NOMO-1 treated with dmso at 0.1 percent for 144 hours (cell line): ENCODE data around the gene ARHGEF7.

Experiments used
- DNase-seq: peaks from one replicate; lab custom pipeline; 2025; ENCODE audit not compliant: unreplicated experiment; lab: John Stamatoyannopoulos, UW

Gene ARHGEF7

DNA sequence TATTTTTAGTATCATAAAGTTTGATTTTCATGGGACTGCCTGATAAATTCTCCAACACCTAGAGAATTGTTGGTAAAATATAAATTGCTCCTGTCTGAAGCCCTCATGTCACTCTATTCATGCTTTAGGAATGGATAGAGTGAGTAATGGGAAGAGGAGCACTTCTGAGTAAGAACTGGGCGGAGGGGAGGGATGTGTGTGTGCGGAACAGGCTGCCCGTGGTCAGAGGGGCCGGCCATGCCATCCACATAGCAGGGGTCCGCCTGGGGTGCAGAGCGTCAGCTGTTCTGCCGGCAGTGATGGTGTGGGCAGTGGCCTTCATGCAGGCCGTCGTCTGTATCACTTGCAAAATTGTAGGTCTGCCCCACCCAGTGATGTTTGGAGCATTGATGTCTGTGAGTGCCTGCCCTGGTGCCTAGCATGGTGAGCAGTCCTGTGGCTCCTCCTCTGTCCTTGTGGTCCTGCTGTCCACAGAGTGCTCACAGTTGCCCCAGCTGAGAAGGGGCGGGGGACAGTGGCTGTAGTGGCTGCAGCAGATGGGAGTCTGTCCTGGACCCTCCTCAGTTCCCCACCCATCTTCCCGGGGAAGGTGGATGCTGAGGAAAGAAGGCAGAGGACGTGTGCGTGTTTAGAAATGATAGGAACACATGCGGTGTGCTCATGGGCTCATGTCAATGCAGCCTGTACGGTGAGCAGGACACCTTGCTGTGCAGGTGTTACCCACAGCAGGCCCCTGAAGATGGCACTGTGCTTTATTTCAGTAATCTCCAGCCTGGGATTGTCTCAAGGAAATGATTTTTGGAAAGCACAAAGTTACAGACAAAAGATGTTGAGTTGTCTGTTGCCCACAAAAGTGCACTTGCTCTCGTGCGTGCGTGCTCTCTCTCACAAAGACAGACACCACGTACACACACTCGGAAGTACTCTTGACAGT is 155.9 kb downstream of the ARHGEF7 start:
- DNase-seq = no peak

DNA sequence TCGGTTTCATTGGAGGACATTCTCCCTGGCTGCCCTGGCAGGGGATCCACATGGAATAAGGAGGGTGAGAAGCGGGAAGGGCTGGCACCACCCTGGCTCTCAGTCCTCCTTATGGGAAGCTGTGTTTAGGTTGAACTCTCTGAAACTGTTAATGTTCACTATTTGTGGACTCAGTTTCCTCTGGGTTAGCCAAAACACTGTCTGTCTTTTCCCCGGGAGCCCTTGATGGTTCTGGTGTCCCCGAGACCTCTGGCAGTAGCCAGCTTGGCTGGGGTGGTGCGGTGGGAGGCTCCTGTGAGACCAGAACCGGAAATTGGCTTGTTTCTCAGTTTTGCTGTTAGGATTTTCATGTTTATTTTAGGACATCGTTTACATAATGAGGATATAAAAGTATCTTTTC is 157.0 kb downstream of the ARHGEF7 start:
- no peak for DNase-seq

DNA sequence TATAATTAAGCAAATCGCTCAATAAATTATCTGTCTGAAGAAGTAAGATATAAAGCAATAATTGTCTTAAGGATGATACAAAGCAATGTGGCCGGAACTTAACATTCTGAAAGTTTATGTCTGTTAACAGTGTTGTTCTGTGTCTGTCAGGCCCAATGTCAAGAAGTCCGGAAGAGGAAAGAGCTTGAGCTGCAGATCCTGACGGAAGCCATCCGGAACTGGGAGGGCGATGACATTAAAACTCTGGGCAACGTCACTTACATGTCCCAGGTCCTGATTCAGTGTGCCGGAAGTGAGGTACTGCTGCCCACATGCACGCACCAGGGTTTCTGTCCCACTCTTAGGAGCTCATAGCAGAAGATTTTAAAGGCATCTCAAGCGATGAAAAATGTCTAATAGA is 160.3 kb downstream of the ARHGEF7 start:
- DNase-seq = no peak

DNA sequence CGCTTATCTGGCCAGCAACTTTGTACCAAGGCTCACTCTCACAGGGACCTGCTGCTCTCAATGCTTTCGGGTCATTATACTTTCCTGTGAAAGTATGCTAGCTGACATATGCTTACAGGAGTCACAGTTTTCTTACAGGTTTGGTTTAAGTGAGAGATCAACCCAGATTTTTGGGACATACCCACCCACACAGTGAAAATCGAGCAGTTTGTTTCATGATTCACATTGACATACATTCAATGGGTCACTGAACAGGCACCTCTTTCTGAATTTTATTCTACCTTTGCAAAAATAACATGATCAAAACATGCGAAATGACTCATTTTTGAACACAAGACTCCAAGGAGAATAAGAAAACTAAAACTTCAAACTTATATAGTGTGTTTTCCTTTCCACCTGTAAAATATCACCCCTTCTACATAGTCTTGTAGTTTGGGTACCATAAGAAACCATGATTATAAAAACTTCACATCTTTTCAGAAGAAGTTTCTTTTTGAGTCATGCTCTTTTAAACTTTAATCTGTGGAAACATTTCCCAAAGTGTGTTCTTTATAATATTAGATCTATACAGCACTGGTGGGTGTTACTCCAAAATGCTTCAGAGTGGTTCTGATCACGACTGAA is 161.0 kb downstream of the ARHGEF7 start:
- DNase-seq = no peak

DNA sequence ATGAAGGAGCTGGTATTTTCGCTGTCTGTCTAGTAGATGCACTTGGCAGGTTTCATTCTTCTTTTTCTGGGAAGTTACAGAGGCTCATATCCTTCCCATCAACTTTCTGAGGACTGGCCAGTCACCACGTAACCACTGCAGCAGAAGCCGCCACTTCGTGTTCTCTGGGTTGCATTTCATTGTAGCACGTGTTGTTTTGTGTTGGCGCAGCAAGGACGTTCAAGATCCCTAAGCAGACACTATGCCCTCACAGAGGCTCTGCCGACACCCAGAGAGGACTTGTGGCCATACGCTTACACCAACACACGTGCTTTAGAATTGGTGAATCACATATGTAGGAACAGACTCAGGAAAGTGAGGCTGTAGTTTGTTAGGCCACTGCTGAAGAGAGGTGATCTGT is 163.1 kb downstream of the ARHGEF7 start:
- no peak for DNase-seq

DNA sequence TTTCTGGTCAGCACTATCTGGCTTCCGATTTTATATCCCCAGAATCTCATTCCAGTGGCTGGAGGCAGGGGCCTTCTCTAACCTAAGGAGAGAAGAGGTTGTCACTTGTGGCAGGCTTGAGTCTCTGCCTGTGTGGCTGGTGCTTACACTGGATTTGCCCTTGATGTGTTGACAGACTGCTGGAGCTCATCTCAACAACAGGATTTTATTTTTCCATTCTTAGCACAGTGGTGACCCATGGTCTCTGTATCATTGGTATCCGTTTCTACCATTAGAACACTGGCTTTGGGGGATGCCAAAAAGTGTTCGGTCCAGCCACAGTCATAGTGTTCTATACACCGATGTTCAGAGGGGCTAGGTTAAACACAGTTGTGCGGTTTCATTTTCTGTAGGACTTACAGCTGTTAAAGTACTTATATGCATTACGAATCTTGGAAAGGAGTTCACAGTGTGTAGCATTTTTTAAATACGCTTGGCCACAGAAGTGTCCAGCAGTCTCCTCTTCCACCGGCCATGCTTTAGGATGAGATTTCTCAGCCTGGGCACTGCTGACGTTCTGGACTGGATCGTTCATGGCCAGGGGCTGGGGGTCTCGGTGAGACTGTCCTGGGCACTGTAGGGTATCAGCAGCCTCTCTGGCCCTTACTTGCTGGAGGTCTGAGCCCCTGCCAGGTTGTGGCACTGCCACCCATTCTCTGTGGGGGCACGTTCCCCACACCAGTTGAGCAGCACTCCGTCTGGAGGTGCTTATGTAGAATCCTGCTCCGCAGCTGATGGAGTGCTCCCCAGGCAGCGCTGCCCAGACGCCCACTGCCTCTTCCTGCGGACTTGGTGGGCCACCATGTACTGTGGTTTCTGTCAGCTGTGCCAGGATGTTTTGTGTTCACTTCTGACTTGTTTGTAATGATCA is 163.9 kb downstream of the ARHGEF7 start:
- no peak for DNase-seq

DNA sequence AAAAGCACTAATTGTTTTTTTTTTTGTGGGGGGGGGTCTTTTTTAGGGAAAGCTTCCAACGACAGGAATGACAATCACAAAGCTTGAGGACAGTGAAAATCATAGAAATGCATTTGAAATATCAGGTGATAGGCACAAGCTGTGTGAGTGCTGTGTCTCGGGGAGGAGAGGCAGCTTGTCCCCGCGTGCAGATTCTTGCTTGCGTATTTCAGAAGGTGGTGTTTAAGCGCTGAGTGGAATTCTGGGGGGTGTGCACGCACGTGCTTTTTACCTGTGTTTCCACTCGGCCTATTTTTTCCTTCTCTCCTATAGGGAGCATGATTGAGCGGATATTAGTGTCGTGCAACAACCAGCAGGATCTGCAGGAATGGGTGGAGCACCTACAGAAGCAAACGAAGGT is 165.1 kb downstream of the ARHGEF7 start:
- no peak for DNase-seq

DNA sequence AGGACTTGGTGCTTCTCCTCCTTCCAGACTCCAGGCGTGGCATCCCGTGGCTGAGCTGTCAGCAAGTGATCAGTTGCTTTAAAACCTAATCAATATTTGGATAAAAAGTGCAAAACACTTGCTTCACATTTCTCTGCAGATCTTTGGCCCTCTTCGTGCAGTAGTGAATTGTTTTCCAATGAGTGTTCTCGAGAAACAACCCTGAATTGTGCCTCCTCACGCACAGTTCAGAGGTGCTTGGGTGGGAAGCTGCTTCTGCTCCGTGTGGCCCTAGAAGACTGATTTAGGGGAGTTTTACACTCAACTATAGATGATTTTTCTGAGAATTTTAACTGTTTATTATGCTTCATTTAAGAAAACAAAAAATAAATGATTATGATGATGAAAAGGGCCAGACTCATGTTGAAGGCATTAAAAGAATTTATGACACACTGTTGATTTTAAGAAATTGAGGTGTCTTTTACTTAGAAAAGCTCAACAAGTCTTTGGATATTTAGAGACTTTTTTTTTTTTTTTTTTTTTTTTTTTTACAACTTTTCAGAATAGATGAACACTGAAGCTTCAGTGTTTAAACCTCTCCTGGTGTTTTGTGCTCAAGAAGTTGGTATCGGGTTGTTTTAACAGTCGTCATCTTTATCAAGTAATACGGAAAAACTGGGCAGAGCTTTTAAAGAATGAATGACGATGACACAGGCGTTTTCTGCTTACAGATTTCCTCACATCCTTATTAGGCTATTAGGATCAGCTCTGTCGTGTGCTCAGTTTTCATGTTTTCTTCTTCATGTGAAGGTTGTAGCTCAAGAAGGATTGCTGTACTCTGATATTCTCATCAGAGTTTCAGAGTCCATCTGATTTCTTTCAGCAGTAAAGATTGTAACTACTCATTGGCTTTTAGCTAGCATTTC is 165.8 kb downstream of the ARHGEF7 start:
- no peak for DNase-seq

DNA sequence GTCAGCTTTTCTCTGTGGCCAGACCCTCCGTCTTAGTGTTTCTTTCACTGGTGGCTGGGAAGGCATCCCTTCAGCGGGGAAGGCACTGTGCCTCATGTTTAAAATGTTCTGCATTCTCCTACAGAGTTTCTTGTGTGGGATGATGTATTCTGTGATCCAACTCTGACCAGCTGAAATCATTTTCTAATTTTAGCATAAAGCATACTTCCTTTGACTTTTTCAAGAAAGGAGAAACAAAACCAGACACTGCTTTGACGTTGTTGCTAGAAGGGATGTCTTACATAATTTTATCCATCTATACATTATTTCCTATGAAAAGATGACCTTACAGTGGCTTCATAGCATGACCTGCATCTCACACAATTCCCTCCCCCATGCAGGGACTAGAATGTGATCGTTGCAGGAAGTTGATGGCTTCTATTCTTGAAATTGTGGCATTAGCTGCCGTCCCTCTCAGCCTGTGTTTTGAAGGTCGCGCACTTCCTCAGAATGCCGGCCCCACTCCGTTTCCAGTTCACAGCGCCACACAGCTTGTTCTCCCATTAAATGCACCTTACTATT is 166.7 kb downstream of the ARHGEF7 start:
- DNase-seq = peak; percentile 17

DNA sequence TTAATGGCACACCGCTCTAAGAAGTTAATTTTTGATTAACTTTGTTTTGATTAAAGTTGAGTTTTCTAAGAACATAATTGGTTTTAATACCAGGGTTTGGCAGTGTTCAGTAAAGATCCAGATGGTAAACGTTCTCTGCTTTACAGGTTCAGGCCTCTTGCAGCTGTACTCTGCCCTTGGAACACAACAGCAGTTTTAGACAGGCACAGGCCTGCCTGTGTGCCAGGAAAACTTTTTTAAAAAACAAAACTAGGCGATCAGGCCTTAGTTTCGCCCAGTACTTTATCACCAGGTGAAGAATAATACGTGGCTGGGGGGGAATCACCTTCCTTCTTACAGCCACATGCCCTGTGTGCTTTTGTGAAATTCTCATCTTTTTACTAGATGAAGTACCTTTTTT is 167.3 kb downstream of the ARHGEF7 start:
- no peak for DNase-seq

DNA sequence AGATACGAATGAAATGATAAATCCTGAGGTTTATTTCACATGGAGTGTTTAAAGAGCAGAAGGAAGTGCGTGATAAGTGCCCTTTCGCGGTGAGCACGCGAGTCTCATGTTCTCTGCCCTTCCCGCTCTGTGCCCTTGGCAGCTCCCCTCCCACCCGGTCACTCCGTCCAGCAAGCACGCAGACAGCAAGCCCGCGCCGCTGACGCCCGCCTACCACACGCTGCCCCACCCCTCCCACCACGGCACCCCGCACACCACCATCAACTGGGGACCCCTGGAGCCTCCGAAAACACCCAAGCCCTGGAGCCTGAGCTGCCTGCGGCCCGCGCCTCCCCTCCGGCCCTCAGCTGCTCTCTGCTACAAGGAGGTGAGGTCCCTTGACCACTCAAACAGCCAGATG is 167.9 kb downstream of the ARHGEF7 start:
- no peak for DNase-seq

DNA sequence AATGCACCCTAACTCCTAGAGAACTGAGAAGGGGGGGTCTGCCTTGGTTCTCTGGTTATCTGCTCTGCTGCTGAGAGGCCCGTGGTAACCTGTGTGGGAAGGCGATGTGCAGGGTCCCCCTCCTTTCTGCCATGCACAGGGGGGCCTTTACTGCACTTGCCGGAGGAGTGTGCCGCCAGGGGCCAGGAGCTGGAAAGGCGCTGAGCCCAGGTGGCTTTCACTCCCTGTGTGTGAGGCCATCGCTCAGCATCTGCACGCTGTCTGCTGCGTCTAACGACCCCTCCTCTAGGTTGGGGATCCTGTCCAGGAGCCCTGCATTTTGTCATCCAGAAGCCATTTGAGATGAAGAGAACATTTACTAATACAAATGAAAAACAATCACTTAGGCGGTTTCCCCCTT is 168.3 kb downstream of the ARHGEF7 start:
- DNase-seq = no peak

DNA sequence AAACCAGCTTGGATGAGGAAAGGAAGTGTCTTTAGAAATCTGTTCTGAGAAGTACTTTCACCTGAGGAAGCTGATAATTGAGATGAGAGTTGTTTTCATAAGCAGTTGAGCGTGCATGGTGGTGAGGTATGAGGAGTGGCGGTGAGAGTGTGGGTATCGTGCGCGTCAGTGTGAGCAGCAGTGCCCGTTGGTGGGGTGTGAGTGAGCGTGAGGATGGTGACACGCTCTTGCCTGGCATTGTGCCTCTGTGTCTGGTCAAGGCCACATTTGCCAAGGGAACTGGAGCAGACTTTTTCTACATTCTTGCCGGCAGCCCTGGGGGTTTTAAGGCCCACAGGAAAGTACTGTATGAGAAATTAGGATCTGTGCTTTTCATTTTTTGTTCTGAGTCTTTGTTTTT is 168.9 kb downstream of the ARHGEF7 start:
- DNase-seq = no peak

DNA sequence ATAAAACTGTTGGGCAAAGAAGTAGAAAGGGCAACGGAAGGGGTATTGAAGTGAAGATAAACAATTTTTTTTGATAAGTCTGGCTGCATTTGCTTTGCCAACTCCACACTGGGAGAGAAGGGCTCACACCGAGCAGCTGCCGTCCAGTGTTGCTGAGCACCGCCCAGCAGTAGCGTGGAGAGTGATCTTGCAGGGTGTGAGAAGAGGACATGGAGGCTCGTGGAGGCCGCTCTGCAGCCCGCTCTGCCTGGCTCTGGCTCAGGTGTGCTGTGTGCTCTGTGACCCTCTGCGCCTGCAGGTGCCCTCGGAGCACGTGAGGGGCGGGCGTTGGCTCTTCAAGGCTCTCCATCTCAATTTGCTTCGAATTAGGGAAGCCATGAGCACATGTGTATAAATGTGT is 169.5 kb downstream of the ARHGEF7 start:
- no peak for DNase-seq

DNA sequence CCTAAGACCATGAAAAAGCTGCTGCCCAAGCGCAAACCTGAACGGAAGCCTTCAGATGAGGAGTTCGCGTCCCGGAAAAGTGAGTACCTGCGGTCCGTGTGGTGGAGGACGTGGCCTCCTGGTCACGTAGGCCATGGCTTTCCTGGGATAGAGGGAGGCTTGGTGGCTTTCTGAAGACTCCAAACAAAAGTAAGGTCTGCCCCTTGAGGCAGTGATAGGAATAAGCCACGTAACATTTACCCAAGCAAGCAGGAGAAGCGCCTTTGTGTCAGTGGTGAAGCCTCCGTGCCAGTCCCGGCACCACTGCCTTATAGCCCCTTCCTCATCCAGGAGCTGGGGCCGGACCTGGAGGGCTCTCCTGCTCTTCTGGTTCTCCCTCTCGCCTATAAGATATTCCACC is 171.1 kb downstream of the ARHGEF7 start:
- no peak for DNase-seq

DNA sequence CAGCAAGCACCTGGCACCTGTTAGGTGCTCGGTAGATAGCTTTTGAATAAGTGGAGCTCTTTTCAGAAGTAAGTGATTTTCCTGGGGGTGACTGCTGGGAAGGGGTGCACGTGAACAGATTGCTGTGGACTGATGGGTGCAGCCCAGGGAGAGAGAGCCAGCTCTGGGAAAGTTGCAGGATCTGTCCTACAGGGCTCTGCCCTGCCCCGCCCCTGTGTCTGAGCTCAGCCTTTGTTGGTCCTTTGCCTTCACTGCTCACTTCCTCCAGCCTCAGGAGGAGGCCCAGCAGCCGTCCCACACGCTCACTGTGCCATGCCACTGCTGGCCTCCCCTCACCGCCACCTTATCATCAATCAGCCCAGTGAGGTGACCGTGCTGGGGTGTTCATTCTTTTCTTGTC is 171.6 kb downstream of the ARHGEF7 start:
- no peak for DNase-seq

DNA sequence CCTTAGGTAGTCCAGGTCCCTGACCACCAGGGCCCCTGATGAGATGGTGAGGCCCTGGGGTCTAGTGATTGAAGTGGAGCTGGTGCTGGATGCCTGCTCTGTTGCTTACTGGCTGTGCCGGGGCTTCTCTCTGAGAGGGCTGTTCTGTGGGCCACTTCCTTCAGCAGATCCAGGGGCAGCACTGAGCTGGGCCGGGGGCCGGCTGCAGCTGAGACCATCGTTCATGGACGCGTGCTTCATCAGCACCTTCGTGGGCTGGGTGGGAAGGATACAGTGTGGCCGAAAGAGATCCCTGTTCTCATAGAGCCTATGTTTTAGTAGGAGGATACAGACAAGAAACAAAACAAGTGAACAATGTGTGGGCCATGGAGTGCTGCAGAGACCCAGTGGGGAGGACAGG is 172.1 kb downstream of the ARHGEF7 start:
- no peak for DNase-seq

DNA sequence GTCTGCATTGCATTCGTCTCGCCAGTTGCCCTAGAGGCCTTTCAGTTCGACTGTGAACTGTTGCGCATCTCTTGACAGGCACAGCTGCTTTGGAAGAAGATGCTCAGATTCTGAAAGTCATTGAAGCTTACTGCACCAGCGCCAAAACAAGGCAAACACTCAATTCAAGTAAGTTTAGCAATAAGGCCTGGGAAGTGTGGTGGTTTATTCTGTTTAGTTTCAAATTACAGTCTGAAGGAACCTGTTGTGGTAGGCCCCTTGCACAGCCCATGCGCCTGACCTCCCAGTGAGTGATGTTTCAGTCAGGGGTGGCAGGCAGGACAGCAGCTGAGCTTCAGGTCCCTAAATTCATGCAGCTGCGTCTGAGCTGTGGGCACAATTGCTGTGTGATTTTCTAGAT is 173.2 kb downstream of the ARHGEF7 start:
- DNase-seq = no peak

DNA sequence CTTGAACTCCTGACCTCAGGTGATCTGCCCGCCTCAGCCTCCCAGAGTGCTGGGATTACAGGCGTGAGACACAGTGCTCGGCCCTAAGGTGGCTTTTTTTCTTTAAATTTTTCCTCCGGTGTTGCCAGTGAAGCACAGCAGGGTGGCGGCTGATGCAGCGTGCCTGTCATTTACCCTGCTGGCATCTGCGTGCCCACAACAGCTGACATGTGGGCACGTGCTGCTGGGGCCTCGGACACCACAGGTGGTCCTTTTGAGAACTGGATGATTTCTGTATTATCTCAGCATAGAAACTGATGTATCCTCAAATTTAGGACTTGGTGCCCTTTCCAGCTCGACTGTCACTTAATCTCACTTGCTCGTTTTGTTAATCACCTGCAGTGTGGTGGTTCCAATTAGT is 174.1 kb downstream of the ARHGEF7 start:
- DNase-seq = no peak

DNA sequence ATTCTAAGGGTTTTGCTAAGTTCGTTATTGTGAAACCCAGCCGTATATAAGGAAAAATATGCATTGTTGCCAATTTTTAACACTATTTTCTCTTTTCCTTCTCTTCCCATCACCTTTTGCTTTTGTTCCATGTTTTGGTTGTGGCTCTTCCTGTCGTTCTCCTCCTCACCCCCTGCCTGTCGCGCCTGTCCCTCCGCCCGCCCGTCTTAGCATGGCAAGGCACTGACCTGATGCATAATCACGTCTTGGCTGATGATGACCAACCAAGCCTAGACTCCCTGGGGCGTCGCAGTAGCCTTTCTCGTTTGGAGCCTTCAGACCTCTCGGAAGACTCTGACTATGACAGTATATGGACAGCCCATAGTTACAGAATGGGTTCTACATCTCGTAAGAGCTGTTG is 176.8 kb downstream of the ARHGEF7 start:
- DNase-seq = no peak
